MM.1S (cell line): Measurements from ENCODE around the gene C4A.

Experiments used
- DNase-seq: peaks from one replicate; pipeline ENCODE4 v3.0.0-alpha.2; 2015
- H2AFZ ChIP-seq: fragments of 300-600 bp; sonication (generic); 2 replicates; pipeline ENCODE4 v1.6.0; 2016; ENCODE audit warnings: antibody characterized with exemption, low read length
- H3F3A ChIP-seq: fragments of 300-600 bp; sonication (generic); 2 replicates; pipeline ENCODE4 v1.6.1; 2016; ENCODE audit warnings: mild to moderate bottlenecking, antibody characterized with exemption, low read length, moderate library complexity, mixed read lengths; ENCODE audit not compliant: insufficient read depth
- H3K27ac ChIP-seq: fragments of 300-600 bp; sonication (generic); 2 replicates; pipeline ENCODE4 v1.5.1; 2016; ENCODE audit warnings: mild to moderate bottlenecking, low read length
- H3K27me3 ChIP-seq: fragments of 300-600 bp; sonication (generic); replicated peaks from 2 replicates; pipeline ENCODE4 v1.6.0; 2016; ENCODE audit warnings: low read length; ENCODE audit not compliant: insufficient read depth
- H3K36me3 ChIP-seq: fragments of 300-600 bp; sonication (generic); replicated peaks from 2 replicates; pipeline ENCODE4 v1.6.1; 2016; ENCODE audit warnings: mild to moderate bottlenecking, low read length, mixed read lengths; ENCODE audit not compliant: insufficient read depth
- H3K4me1 ChIP-seq: fragments of 300-600 bp; sonication (generic); 2 replicates; pipeline ENCODE4 v1.6.1; 2016; ENCODE audit warnings: low read length, mixed read lengths
- H3K4me2 ChIP-seq: fragments of 300-600 bp; sonication (generic); 2 replicates; pipeline ENCODE4 v1.6.0; 2016; ENCODE audit warnings: low read depth, low read length
- H3K4me3 ChIP-seq: fragments of 300-600 bp; sonication (generic); 2 replicates; pipeline ENCODE4 v1.5.1; 2016; ENCODE audit warnings: low read length, mixed read lengths
- H3K79me2 ChIP-seq: fragments of 300-600 bp; sonication (generic); 2 replicates; pipeline ENCODE4 v1.6.1; 2016; ENCODE audit warnings: mixed run types, low read length, mixed read lengths
- H3K9ac ChIP-seq: fragments of 300-600 bp; sonication (generic); 2 replicates; pipeline ENCODE4 v1.6.1; 2016; ENCODE audit warnings: low read length, mixed read lengths
- H3K9me2 ChIP-seq: fragments of 300-600 bp; sonication (generic); replicated peaks from 2 replicates; pipeline ENCODE4 v1.6.1; 2016; ENCODE audit warnings: mild to moderate bottlenecking, low read length, mixed read lengths; ENCODE audit not compliant: insufficient read depth
- H3K9me3 ChIP-seq: fragments of 300-600 bp; sonication (generic); replicated peaks from 2 replicates; pipeline ENCODE4 v1.6.1; 2016; ENCODE audit warnings: mild to moderate bottlenecking, low read length, mixed read lengths; ENCODE audit not compliant: insufficient read depth
- H4K20me1 ChIP-seq: fragments of 300-600 bp; sonication (generic); 2 replicates; pipeline ENCODE4 v1.6.1; 2016; ENCODE audit warnings: mild to moderate bottlenecking, low read length, moderate library complexity, mixed read lengths; ENCODE audit not compliant: insufficient read depth
- CTCF ChIP-seq: fragments of 300-600 bp; sonication (generic); IDR thresholded peaks from 2 replicates; pipeline ENCODE4 v1.5.1; 2016; ENCODE audit warnings: antibody characterized with exemption, low read length, mixed read lengths
- EZH2 ChIP-seq: fragments of 300-600 bp; sonication (generic); optimal IDR thresholded peaks from 2 replicates; pipeline ENCODE3; 2017; ENCODE audit warnings: low read depth, mild to moderate bottlenecking, antibody characterized with exemption, low read length, mixed read lengths
- EZH2phosphoT487 ChIP-seq: fragments of 300-600 bp; sonication (generic); IDR thresholded peaks from 2 replicates; pipeline ENCODE4 v1.6.1; 2018; ENCODE audit warnings: antibody characterized with exemption, low read length

The C4A gene

GRCh38 chr6:31968326-31968725, 13.5 kb upstream of the C4A start:
- TF ChIP-seq EZH2phosphoT487 (no peak), CTCF (no peak), EZH2 (no peak)
- no peak overlapping the region for H3K4me2 ChIP-seq
- H3K36me3 ChIP-seq: no peaks in the 10 kb centered on the region
- H3K9ac ChIP-seq: no peak overlapping the region
- no peaks in the 10 kb centered on the region for H3K9me3 ChIP-seq
- no peak overlapping the region for H2AFZ ChIP-seq
- peaks cover 11% of the 10 kb centered on the region for H3F3A ChIP-seq
- no peak overlapping the region for H3K27ac ChIP-seq
- no peaks in the 10 kb centered on the region for H3K27me3 ChIP-seq
- H4K20me1 ChIP-seq: no peaks in the 10 kb centered on the region
- peaks cover 6% of the 10 kb centered on the region; the same call in 1 of the 2 replicates for H3K4me1 ChIP-seq
- no peak overlapping the region for H3K4me3 ChIP-seq
- no peak for DNase-seq
- H3K79me2 ChIP-seq: peaks cover 23% of the 10 kb centered on the region
- H3K9me2 ChIP-seq: no peaks in the 10 kb centered on the region

- Histone ChIP-seq H3K79me2 (peaks cover 25% of the 10 kb centered on the region), H3F3A (peaks cover 11% of the 10 kb centered on the region), H3K27ac (no peak overlapping the region), H3K9ac (no peak overlapping the region), H3K4me2 (no peak overlapping the region), H3K36me3 (no peaks in the 10 kb centered on the region), H3K4me1 (peaks cover 6% of the 10 kb centered on the region; the same call in 1 of the 2 replicates), H4K20me1 (no peaks in the 10 kb centered on the region), H3K4me3 (no peak overlapping the region), H3K9me2 (no peaks in the 10 kb centered on the region), H3K9me3 (no peaks in the 10 kb centered on the region), H3K27me3 (no peaks in the 10 kb centered on the region), H2AFZ (no peak overlapping the region)
- no peak for TF ChIP-seq EZH2
- TF ChIP-seq CTCF: no peak
- TF ChIP-seq EZH2phosphoT487: no peak
- DNase-seq: no peak
Measured at GRCh38 chr6:31968791-31969711, 12.8 kb upstream of the C4A start.

GRCh38 chr6:31969712-31970603, 11.9 kb upstream of the C4A start:
- Histone ChIP-seq H2AFZ (no peak overlapping the region), H3K9me3 (no peaks in the 10 kb centered on the region), H3K27ac (no peak overlapping the region), H3K36me3 (no peaks in the 10 kb centered on the region), H3K9ac (no peak overlapping the region), H3K27me3 (no peaks in the 10 kb centered on the region), H3K4me2 (no peak overlapping the region), H3K9me2 (no peaks in the 10 kb centered on the region), H3K4me1 (peaks cover 6% of the 10 kb centered on the region; the same call in 1 of the 2 replicates), H3K4me3 (no peak overlapping the region), H3K79me2 (peaks cover 25% of the 10 kb centered on the region), H3F3A (peaks cover 11% of the 10 kb centered on the region), H4K20me1 (no peaks in the 10 kb centered on the region)
- TF ChIP-seq CTCF (no peak), EZH2 (no peak), EZH2phosphoT487 (no peak)
- no peak for DNase-seq
